HepG2 (cell line): ENCODE results near the gene ASB4. TPM values are rescaled to one million over a fixed set of nuclear protein-coding genes. Genes with fewer than 3 reads are reported as not detected.

Source experiments
- EP300 ChIP-seq, 3 experiments: sonication (generic) in 1 of 3; formaldehyde crosslinking in 1 of 3; IDR thresholded peaks; 2 replicates each; pipeline versions ENCODE4 v1.5.1 to v1.6.1; 2011 to 2020; ENCODE audit warnings: low read depth in 2 of 3, low read length in 2 of 3, borderline replicate concordance in 1 of 3, improper control_type of control experiment in 1 of 3, mild to moderate bottlenecking in 1 of 3, missing genetic modification reagents in 1 of 3, moderate library complexity in 1 of 3
- GATAD2A ChIP-seq: IDR thresholded peaks from 2 replicates; pipeline ENCODE4 v1.6.1; 2016
- KAT2B ChIP-seq: fragments of 150-350 bp; IDR thresholded peaks from 2 replicates; pipeline ENCODE4 v1.6.1; 2014; ENCODE audit warnings: low read depth, low read length, borderline replicate concordance
- YY1 ChIP-seq: IDR thresholded peaks from 2 replicates; pipeline ENCODE4 v1.6.1; 2011; ENCODE audit warnings: low read length, low read depth, moderate library complexity, mild to moderate bottlenecking; ENCODE audit not compliant: insufficient read depth, insufficient replicate concordance
- ZNF232 ChIP-seq: sonication (generic); formaldehyde crosslinking; IDR thresholded peaks from 2 replicates; pipeline ENCODE4 v1.4.0; 2020; ENCODE audit warnings: missing genetic modification reagents, borderline replicate concordance
- ZNF3 ChIP-seq: IDR thresholded peaks from 2 replicates; pipeline ENCODE4 v1.7.0; 2017; ENCODE audit warnings: inconsistent platforms
- polyA plus RNA-seq, 8 experiments: library from polyadenylated mRNA; depleted of rRNA in 3 of 8; stranded (reverse) in 7 of 8; unstranded in 1 of 8; fragments of >200 nt; fragmentation: Illumina TruSeq in 4 of 8; extraction: Trizol in 4 of 8; gene quantifications; 2 replicates each; pipeline versions ENCODE4 v1.2.1 to v1.2.3, GENCODE V29; 2011 to 2016; ENCODE audit warnings: low read depth in 4 of 8, missing spikeins in 1 of 8, mixed read lengths in 1 of 8; ENCODE audit not compliant: insufficient read depth in 1 of 8
- total RNA-seq, 5 experiments: library from RNA; depleted of rRNA; stranded (reverse); fragments of >200 nt; fragmentation: Illumina TruSeq; extraction: Trizol; gene quantifications; 2 replicates each; pipeline ENCODE4 v1.2.3, GENCODE V29; 2016; ENCODE audit warnings: low read depth in 1 of 5
- TF ChIP-seq, protein P1 (sequence below): sonication (generic); formaldehyde crosslinking; IDR thresholded peaks from 2 replicates; pipeline ENCODE4 v1.8.0; 2023; ENCODE audit warnings: mild to moderate bottlenecking, missing genetic modification reagents
- TF ChIP-seq, protein P2 (sequence below): sonication (generic); formaldehyde crosslinking; IDR thresholded peaks from 2 replicates; pipeline ENCODE4 v1.5.1; 2020; ENCODE audit warnings: missing genetic modification reagents, mild to moderate bottlenecking, borderline replicate concordance
- TF ChIP-seq, protein P3 (sequence below): sonication (generic); formaldehyde crosslinking; IDR thresholded peaks from 2 replicates; pipeline ENCODE4 v1.9.0; 2021; ENCODE audit warnings: missing genetic modification reagents, borderline replicate concordance
- TF ChIP-seq, protein P4 (sequence below): sonication (generic); formaldehyde crosslinking; IDR thresholded peaks from 2 replicates; pipeline ENCODE4 v1.4.0; 2020; ENCODE audit warnings: missing genetic modification reagents

The ASB4 gene
- total and polyA plus RNA-seq, 2 of the 13 experiments (the other 11 are each of a cell fraction or from before 2014, with no cell fraction given), result 1.1 to 4.0 TPM

DNA sequence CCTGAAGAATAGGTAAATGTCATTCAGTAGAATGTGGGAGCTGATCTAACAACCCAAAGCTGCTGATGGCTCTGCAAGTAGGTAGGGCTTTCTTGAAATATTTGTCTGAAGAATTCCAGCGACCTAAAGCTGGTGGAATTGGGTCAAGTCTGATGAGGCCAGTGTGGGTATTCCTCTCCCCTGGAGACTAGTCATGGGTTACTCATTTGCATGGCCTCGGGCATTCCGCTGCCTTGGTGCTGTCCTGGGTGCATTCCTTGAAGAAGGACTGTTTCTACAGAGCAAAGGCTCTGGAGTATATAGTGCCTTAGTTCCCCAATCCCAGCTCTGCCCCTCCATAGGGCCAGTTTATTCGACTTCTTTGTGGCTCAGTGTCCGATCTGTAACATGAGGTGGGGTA, 91.4 kb downstream of the ASB4 start (continued):
- TF ChIP-seq EP300 (IDR thresholded peaks at IDR 0.05; ENCODE audit: low read depth in 2 of 2, low read length in 2 of 2) (no peak), EP300 (CRISPR knock-in tag; IDR thresholded peaks at IDR 0.05; ENCODE audit: borderline replicate concordance) (no peak), ZNF232 (no peak), YY1 (no peak), ZNF3 (CRISPR knock-in tag) (no peak), KAT2B (no peak), GATAD2A (CRISPR knock-in tag) (no peak)
- TF ChIP-seq, protein P1, sequence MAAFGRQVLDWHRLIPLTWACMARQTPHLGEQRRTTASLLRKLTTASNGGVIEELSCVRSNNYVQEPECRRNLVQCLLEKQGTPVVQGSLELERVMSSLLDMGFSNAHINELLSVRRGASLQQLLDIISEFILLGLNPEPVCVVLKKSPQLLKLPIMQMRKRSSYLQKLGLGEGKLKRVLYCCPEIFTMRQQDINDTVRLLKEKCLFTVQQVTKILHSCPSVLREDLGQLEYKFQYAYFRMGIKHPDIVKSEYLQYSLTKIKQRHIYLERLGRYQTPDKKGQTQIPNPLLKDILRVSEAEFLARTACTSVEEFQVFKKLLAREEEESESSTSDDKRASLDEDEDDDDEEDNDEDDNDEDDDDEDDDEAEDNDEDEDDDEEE, result no peak
- TF ChIP-seq, protein P2, sequence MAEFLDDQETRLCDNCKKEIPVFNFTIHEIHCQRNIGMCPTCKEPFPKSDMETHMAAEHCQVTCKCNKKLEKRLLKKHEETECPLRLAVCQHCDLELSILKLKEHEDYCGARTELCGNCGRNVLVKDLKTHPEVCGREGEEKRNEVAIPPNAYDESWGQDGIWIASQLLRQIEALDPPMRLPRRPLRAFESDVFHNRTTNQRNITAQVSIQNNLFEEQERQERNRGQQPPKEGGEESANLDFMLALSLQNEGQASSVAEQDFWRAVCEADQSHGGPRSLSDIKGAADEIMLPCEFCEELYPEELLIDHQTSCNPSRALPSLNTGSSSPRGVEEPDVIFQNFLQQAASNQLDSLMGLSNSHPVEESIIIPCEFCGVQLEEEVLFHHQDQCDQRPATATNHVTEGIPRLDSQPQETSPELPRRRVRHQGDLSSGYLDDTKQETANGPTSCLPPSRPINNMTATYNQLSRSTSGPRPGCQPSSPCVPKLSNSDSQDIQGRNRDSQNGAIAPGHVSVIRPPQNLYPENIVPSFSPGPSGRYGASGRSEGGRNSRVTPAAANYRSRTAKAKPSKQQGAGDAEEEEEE, result no peak
- TF ChIP-seq, protein P3, sequence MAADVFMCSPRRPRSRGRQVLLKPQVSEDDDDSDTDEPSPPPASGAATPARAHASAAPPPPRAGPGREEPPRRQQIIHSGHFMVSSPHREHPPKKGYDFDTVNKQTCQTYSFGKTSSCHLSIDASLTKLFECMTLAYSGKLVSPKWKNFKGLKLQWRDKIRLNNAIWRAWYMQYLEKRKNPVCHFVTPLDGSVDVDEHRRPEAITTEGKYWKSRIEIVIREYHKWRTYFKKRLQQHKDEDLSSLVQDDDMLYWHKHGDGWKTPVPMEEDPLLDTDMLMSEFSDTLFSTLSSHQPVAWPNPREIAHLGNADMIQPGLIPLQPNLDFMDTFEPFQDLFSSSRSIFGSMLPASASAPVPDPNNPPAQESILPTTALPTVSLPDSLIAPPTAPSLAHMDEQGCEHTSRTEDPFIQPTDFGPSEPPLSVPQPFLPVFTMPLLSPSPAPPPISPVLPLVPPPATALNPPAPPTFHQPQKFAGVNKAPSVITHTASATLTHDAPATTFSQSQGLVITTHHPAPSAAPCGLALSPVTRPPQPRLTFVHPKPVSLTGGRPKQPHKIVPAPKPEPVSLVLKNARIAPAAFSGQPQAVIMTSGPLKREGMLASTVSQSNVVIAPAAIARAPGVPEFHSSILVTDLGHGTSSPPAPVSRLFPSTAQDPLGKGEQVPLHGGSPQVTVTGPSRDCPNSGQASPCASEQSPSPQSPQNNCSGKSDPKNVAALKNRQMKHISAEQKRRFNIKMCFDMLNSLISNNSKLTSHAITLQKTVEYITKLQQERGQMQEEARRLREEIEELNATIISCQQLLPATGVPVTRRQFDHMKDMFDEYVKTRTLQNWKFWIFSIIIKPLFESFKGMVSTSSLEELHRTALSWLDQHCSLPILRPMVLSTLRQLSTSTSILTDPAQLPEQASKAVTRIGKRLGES (CRISPR knock-in tag), result no peak
- TF ChIP-seq, protein P4, sequence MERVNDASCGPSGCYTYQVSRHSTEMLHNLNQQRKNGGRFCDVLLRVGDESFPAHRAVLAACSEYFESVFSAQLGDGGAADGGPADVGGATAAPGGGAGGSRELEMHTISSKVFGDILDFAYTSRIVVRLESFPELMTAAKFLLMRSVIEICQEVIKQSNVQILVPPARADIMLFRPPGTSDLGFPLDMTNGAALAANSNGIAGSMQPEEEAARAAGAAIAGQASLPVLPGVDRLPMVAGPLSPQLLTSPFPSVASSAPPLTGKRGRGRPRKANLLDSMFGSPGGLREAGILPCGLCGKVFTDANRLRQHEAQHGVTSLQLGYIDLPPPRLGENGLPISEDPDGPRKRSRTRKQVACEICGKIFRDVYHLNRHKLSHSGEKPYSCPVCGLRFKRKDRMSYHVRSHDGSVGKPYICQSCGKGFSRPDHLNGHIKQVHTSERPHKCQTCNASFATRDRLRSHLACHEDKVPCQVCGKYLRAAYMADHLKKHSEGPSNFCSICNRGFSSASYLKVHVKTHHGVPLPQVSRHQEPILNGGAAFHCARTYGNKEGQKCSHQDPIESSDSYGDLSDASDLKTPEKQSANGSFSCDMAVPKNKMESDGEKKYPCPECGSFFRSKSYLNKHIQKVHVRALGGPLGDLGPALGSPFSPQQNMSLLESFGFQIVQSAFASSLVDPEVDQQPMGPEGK, result no peak
